Neural cell (in vitro differentiated cells): ENCODE results near the gene B4GALT5. TPM values are rescaled to one million over a fixed set of nuclear protein-coding genes. Genes with fewer than 3 reads are reported as not detected.

ENCODE experiments used
- H2AFZ ChIP-seq: fragments of 200-600, 300-800 bp; sonication (generic), shearing (Covaris generic); 2 replicates; pipeline ENCODE4 v1.6.0; 2014; ENCODE audit warnings: low read depth, mild to moderate bottlenecking, antibody characterized with exemption, low read length, moderate library complexity
- H3F3A ChIP-seq: fragments of 200-600 bp; shearing (Covaris generic); 2 replicates; pipeline ENCODE4 v1.6.1; 2016; ENCODE audit warnings: mild to moderate bottlenecking, moderate library complexity, mixed read lengths, antibody characterized with exemption, low read length; ENCODE audit not compliant: insufficient read depth, poor library complexity, severe bottlenecking
- H3K27ac ChIP-seq: fragments of 200-600, 300-800 bp; sonication (generic), shearing (Covaris generic); 2 replicates; pipeline ENCODE4 v1.5.1; 2014; ENCODE audit warnings: mild to moderate bottlenecking, low read length, moderate library complexity
- H3K27me3 ChIP-seq: fragments of 300-800, 200-600 bp; sonication (generic), shearing (Covaris generic); 2 replicates; pipeline ENCODE4 v1.6.0; 2014; ENCODE audit warnings: mild to moderate bottlenecking, low read depth, low read length, moderate library complexity; ENCODE audit not compliant: insufficient read depth
- H3K36me3 ChIP-seq: fragments of 300-800, 200-600 bp; sonication (generic), shearing (Covaris generic); 2 replicates; pipeline ENCODE4 v1.5.1; 2014; ENCODE audit warnings: mild to moderate bottlenecking, antibody characterized with exemption, low read length, moderate library complexity; ENCODE audit not compliant: insufficient read depth
- H3K4me2 ChIP-seq: fragments of 300-800, 200-600 bp; sonication (generic), shearing (Covaris generic); 2 replicates; pipeline ENCODE4 v1.6.0; 2014; ENCODE audit warnings: mild to moderate bottlenecking, low read length
- H3K4me3 ChIP-seq: fragments of 300-800, 200-600 bp; sonication (generic), shearing (Covaris generic); 2 replicates; pipeline ENCODE4 v1.5.1; 2014; ENCODE audit warnings: mild to moderate bottlenecking, low read length, moderate library complexity
- H3K79me2 ChIP-seq: fragments of 200-600 bp; shearing (Covaris generic); replicated peaks from 2 replicates; pipeline ENCODE4 v1.6.0; 2014; ENCODE audit warnings: mild to moderate bottlenecking, low read length, moderate library complexity; ENCODE audit not compliant: insufficient read depth
- H3K9ac ChIP-seq: fragments of 300-800, 200-600 bp; sonication (generic), shearing (Covaris generic); 2 replicates; pipeline ENCODE4 v1.6.1; 2016; ENCODE audit warnings: mild to moderate bottlenecking, low read length, mixed read lengths
- H3K9me2 ChIP-seq: fragments of 200-600 bp; shearing (Covaris generic); 2 replicates; pipeline ENCODE4 v1.6.1; 2016; ENCODE audit warnings: mild to moderate bottlenecking, low read length, mixed read lengths; ENCODE audit not compliant: insufficient read depth
- H3K9me3 ChIP-seq: fragments of 200-600, 300-800 bp; sonication (generic), shearing (Covaris generic); 2 replicates; pipeline ENCODE4 v1.6.1; 2016; ENCODE audit warnings: mild to moderate bottlenecking, mixed run types, low read length, moderate library complexity, mixed read lengths
- H4K20me1 ChIP-seq: fragments of 200-600 bp; shearing (Covaris generic); 2 replicates; pipeline ENCODE4 v1.6.1; 2016; ENCODE audit warnings: mild to moderate bottlenecking, mixed run types; ENCODE audit not compliant: insufficient read depth
- CTCF ChIP-seq: fragments of 450-650 bp; IDR thresholded peaks from 2 replicates; pipeline ENCODE4 v1.5.1; 2014; ENCODE audit warnings: antibody characterized with exemption, mild to moderate bottlenecking, moderate library complexity; ENCODE audit not compliant: poor library complexity, severe bottlenecking
- EP300 ChIP-seq: fragments of 450-650 bp; conservative IDR thresholded peaks from 2 replicates; pipeline ENCODE4 v1.6.1; 2014; ENCODE audit warnings: antibody characterized with exemption, mild to moderate bottlenecking, moderate library complexity; ENCODE audit not compliant: poor library complexity, severe bottlenecking
- EZH2 ChIP-seq: fragments of 200-600, 300-800 bp; shearing (Covaris generic), sonication (generic); IDR thresholded peaks from 2 replicates; pipeline ENCODE4 v1.6.1; 2014; ENCODE audit warnings: antibody characterized with exemption, low read length, borderline replicate concordance, mild to moderate bottlenecking; ENCODE audit not compliant: insufficient read depth, poor library complexity, severe bottlenecking
- MXI1 ChIP-seq: fragments of 450-650 bp; conservative IDR thresholded peaks from 2 replicates; pipeline ENCODE4 v1.6.1; 2014; ENCODE audit warnings: antibody characterized with exemption, mild to moderate bottlenecking; ENCODE audit not compliant: poor library complexity, severe bottlenecking
- POLR2AphosphoS5 ChIP-seq: IDR thresholded peaks from 2 replicates; pipeline ENCODE4 v1.6.1; 2012
- RAD21 ChIP-seq: fragments of 450-650 bp; conservative IDR thresholded peaks from 2 replicates; pipeline ENCODE4 v1.6.1; 2014; ENCODE audit warnings: antibody characterized with exemption, mild to moderate bottlenecking, moderate library complexity
- SMC3 ChIP-seq: fragments of 450-650 bp; conservative IDR thresholded peaks from 2 replicates; pipeline ENCODE4 v1.6.1; 2014; ENCODE audit warnings: antibody characterized with exemption, mild to moderate bottlenecking, moderate library complexity; ENCODE audit not compliant: poor library complexity
- TAF1 ChIP-seq: IDR thresholded peaks from 2 replicates; pipeline ENCODE4 v1.6.1; 2012; ENCODE audit warnings: low read depth
- polyA plus RNA-seq: library from polyadenylated mRNA; depleted of rRNA; stranded (reverse); fragments of >200 nt; gene quantifications from 2 replicates; pipeline ENCODE4 v1.2.3, GENCODE V29; 2014
- TF ChIP-seq, protein P1 (sequence below): IDR thresholded peaks from 2 replicates; pipeline ENCODE4 v1.6.1; 2012; ENCODE audit warnings: borderline replicate concordance

Gene B4GALT5
- polyA plus RNA-seq, 1 donor from 2014 or later: 34.7 TPM

GRCh38 chr20:49622243-49622642, 91.4 kb downstream of the B4GALT5 start:
- Histone ChIP-seq H2AFZ (no peak overlapping the region), H3K79me2 (no peaks in the 10 kb centered on the region), H3K27ac (no peak overlapping the region), H3K9ac (no peak overlapping the region), H4K20me1 (no peaks in the 10 kb centered on the region), H3K9me2 (no peaks in the 10 kb centered on the region), H3K4me2 (no peak overlapping the region), H3K4me3 (no peak overlapping the region), H3K9me3 (no peaks in the 10 kb centered on the region), H3K36me3 (no peaks in the 10 kb centered on the region), H3F3A (no peaks in the 10 kb centered on the region), H3K27me3 (no peaks in the 10 kb centered on the region)
- no peak for TF ChIP-seq TAF1
- TF ChIP-seq SMC3: no peak
- TF ChIP-seq, protein P1, sequence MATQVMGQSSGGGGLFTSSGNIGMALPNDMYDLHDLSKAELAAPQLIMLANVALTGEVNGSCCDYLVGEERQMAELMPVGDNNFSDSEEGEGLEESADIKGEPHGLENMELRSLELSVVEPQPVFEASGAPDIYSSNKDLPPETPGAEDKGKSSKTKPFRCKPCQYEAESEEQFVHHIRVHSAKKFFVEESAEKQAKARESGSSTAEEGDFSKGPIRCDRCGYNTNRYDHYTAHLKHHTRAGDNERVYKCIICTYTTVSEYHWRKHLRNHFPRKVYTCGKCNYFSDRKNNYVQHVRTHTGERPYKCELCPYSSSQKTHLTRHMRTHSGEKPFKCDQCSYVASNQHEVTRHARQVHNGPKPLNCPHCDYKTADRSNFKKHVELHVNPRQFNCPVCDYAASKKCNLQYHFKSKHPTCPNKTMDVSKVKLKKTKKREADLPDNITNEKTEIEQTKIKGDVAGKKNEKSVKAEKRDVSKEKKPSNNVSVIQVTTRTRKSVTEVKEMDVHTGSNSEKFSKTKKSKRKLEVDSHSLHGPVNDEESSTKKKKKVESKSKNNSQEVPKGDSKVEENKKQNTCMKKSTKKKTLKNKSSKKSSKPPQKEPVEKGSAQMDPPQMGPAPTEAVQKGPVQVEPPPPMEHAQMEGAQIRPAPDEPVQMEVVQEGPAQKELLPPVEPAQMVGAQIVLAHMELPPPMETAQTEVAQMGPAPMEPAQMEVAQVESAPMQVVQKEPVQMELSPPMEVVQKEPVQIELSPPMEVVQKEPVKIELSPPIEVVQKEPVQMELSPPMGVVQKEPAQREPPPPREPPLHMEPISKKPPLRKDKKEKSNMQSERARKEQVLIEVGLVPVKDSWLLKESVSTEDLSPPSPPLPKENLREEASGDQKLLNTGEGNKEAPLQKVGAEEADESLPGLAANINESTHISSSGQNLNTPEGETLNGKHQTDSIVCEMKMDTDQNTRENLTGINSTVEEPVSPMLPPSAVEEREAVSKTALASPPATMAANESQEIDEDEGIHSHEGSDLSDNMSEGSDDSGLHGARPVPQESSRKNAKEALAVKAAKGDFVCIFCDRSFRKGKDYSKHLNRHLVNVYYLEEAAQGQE: no peak
- TF ChIP-seq CTCF: no peak
- TF ChIP-seq RAD21: no peak
- TF ChIP-seq EZH2: no peak
- TF ChIP-seq MXI1: no peak
- no peak for TF ChIP-seq POLR2AphosphoS5
- TF ChIP-seq EP300: no peak

- no peaks in the 10 kb centered on the region for H3F3A ChIP-seq
- no peak overlapping the region for H3K27ac ChIP-seq
Measured at GRCh38 chr20:49620364-49621240, 93.1 kb downstream of the B4GALT5 start.

More at GRCh38 chr20:49620364-49621240, 93.1 kb downstream of the B4GALT5 start:
- Histone ChIP-seq H3K4me3 (no peak overlapping the region), H3K9ac (no peak overlapping the region), H4K20me1 (no peaks in the 10 kb centered on the region), H3K36me3 (no peaks in the 10 kb centered on the region), H3K79me2 (no peaks in the 10 kb centered on the region), H3K9me2 (no peaks in the 10 kb centered on the region), H2AFZ (no peak overlapping the region), H3K4me2 (no peak overlapping the region), H3K27me3 (no peaks in the 10 kb centered on the region), H3K9me3 (no peaks in the 10 kb centered on the region)
- TF ChIP-seq POLR2AphosphoS5 (no peak), EP300 (no peak), CTCF (no peak), TAF1 (no peak), SMC3 (no peak), MXI1 (no peak), EZH2 (no peak), RAD21 (no peak)
- TF ChIP-seq, protein P1: no peak
